ENCODE data around the gene ATP10A.

The ATP10A gene

DNA sequence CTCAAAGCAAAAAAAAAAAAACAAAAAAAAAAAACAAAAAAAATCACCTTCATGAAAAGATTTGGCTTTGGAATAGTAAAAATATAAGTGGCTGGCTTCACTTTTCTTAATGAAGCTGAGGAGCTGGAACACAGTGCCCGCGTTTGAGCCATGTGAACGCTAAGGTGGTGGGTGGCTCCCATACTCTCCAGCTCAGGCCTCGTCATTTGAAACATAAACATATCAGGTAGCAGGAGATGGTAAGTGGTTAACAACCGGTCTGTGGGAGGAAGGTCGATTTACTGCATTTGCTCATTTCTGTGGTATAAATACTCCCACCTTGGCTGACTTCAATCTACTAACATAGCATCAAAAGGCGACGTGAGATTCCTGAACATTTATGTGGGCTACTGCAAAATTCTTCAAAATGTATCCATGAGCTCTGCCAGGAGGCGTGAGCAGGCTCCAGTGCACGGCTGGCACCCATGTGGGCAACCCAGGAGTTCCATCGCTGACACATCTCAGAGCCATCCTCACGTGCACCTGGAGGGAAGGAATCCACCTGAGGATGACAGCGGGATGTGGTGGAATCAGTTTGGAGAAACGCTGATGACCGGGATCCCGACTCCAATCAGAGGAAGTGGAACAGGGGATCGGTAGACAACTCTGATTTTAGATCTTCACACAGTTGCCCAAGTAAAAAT, 157.6 kb downstream of the ATP10A start:
- no peak for DNase-seq (ENCODE audit: low read depth, low spot score)

DNA sequence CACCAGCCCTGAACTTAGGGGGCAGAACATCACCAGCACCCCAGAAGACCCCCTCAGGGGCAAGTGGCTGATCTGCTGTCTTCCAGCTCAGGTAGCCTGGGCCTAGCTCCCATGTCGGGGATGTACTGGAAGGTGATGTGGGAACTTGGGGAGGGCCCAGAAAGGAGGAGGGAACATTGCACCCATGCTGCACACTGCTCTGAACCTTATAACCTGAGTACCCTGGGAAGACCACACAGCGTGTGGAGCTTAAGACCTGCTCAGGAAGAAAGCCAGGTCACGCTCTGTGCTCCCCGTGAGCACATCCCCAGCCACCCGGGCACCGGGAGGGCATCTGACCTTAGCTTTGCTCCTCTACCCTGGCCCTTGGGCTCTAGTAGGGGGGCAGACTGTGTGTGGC, 159.4 kb downstream of the ATP10A start:
- DNase-seq (ENCODE audit: low read depth, low spot score): no peak

- DNase-seq (ENCODE audit: low read depth, low spot score): no peak
These were observed 161.2 kb downstream of the ATP10A start for GRCh38 chr15:25701721-25702465.

- DNase-seq (ENCODE audit: low read depth, low spot score): no peak
These were observed 162.2 kb downstream of the ATP10A start for GRCh38 chr15:25700916-25701315.

- DNase-seq (ENCODE audit: low read depth, low spot score): no peak
These were observed 165.5 kb downstream of the ATP10A start for GRCh38 chr15:25697586-25697985.

DNA sequence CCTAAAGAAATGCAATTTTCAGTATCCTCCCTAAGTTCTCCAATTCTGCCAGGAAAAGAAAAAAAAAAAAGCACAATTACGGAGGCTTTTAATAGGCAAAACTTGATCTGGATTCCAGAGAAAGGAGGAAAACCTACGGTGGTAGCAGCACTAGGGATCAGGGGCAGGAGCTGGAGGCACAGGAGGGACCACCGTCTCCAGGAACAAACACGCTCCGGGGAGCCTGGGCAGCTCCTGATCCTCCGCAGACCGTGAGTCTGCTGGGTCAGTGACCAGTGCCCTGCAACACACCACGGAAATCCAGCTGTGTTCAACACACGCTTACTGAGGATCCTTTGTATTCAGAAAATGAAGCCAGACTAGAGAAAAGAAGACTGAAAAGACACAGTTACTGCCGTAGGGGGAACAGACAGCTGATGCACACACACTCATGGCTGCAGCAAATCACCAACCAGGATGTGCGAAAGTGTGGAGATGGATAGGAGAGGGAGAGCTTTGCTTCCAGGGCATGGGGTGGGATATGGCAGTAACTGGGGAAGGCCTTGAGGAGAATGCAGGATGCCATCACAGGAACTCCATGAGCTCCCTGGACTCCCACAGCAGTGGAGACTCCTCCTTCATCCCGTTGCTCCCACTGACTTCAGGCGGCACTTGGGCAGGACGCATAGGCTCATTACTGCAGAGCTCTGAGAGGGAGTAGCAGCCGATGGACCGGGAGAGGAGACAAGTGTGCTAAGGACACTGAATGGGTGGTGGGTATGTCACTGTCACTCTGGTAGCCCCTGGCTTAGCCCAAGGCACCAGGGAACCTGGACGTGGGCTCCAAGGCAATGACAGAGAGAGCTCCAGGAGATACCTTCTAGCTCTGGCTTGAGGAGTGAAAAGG, 167.0 kb downstream of the ATP10A start:
- no peak for DNase-seq (ENCODE audit: low read depth, low spot score)

DNA sequence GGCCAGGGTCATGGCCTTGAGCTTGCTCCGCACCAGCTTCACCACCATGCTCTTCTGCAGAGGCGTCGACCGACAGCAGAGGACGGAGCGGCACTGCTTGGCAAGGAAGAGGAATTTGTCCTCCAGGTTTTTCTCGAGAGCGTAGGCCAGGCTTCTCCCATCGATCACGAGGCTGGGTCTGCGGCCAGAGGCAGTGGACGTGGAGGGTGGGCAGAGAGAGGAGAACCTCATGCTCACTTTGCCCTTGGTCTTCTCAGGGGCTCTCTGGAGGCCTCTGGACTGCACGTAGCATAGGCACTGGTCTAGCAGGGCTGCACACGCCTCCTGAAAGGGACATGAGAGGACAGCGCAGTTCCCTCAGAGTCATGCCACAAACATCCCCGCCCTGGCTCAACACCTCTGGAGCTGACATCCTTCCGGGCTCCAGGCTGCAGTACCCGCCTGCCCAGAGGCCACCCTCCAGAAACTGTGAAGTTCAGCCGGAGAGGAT, 168.3 kb downstream of the ATP10A start:
- no peak for DNase-seq (ENCODE audit: low read depth, low spot score)

- no peak for DNase-seq (ENCODE audit: low read depth, low spot score)
These were observed 168.9 kb downstream of the ATP10A start for GRCh38 chr15:25694239-25694584.

GRCh38 chr15:25693321-25694238, 169.5 kb downstream of the ATP10A start:
- DNase-seq (ENCODE audit: low read depth, low spot score): no peak

- no peak for DNase-seq (ENCODE audit: low read depth, low spot score)
These were observed 171.3 kb downstream of the ATP10A start for GRCh38 chr15:25691544-25692430.

DNA sequence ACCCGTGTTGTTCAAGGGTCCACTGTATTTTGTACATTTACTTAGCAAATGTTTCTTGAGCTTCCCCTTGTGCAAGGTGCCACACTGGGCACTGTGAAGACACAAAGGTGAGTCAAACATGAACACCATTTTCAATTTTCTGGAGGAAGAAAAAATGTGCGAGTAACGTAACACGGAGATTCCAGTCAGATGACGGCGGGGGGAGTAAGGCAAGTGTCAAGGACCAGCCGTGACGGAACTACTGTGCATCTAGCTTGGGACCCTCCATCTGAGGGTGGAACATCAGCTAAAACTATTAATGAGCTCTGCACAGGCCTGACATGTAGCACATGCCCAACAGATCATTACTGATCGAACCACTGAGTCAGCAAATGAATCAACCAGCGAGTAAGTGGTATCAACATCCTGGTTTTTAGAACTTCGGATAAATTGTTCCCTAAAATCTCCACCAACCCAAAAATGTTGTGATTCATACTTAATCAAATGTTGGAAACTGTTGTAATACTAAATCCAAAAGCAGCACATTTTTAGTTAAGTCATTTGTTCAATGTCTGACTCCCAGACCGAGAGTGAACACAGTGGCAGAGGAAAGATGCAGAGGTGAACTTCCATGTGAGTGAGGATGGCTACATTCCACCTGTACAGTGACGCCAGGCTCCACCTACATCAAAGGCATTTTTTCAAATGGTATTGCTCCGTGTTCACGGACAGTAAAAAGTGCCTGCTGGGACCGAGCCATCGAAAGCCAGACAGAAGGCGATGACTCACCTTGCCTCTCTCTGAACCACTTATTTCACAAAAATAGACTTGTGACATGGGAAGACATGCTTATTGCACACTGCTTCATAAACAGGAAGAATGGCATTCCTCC, 172.2 kb downstream of the ATP10A start:
- no peak for DNase-seq (ENCODE audit: low read depth, low spot score)

GRCh38 chr15:25689592-25689991, 173.5 kb downstream of the ATP10A start:
- no peak for DNase-seq (ENCODE audit: low read depth, low spot score)

DNA sequence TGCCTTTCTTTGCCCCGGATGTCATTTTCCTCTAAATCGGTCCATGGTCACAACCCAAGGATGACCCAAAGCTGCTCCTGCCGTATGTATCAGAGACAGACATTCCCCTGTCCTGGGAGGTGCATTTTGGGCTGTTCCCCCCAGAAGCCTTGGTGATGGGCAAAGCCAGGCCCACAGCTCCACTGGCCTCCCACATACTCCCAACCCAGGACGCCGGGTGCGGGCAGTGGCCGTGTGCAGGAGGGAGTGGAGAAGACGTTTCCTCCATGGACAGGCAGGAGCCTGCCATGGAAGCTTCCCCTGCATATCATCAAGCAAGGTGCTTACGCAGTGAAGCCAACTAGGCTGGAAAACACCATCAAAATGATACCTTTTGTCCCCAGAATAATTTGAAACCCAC, 175.0 kb downstream of the ATP10A start:
- DNase-seq (ENCODE audit: low read depth, low spot score): no peak

DNA sequence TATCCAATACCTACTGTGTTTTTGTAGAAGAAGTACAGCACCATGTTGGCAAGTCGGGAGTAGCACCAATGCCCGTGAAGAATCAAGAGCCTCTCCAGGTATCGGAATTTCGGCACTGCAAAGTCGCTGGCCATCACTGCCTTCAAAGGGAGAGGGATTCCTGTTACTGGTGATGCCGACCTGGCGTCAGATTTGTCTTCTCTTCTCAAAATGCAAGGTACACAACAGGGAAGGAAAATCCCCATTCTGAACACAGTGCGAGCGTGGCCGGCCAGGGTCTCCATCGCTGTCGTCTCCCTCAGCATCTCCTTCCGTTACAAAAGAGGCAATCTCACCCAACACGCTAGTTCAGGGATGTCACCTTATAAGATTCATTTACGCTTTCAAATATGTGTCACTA, 175.4 kb downstream of the ATP10A start:
- DNase-seq (ENCODE audit: low read depth, low spot score): no peak

- DNase-seq (ENCODE audit: low read depth, low spot score): no peak
These were observed 175.9 kb downstream of the ATP10A start for GRCh38 chr15:25687276-25687675.

- no peak for DNase-seq (ENCODE audit: low read depth, low spot score)
These were observed 176.3 kb downstream of the ATP10A start for GRCh38 chr15:25686780-25687179.

DNA sequence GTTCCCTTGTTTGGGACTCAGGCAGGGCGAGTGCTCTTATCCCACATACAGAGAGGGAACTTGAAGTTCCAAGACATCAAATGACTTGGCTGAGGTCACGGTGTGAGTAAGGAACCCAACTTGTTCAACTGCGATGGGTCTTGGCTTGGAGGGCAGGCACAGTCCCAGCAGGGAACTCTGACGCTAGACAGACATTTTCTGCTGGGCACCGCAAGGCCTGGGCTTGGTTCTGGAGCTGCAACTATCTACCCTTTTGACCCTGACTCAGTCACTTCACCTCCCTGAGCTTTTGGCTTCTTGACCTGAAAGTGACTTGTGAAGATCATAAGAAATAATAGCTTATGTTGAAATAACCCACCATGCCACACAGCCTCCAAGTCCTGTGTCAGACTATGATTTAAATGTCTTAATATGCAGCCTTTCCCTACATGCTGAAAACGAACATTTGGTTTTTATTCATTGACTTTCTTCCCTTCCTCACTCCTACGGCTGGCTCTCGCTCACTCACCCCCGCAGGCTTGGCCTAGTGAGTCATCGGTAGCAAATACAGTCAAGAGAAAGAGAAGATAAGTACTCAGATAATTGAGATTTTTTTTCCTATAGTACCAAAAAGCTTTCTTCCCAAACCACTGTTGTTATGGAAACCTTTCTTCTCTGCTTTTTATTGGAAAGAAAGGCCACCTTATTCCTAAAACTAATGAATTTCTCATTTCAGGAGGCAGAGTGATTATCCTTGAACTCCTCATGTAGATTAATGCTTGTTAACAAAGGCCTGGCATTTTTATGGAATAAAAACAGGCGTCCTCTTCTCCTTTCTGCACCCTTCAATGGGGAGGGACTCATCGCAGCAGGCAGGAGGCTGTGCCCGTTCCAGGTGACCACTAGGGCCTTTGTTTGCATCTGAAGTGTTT, 178.4 kb downstream of the ATP10A start:
- DNase-seq (ENCODE audit: low read depth, low spot score): no peak

DNA sequence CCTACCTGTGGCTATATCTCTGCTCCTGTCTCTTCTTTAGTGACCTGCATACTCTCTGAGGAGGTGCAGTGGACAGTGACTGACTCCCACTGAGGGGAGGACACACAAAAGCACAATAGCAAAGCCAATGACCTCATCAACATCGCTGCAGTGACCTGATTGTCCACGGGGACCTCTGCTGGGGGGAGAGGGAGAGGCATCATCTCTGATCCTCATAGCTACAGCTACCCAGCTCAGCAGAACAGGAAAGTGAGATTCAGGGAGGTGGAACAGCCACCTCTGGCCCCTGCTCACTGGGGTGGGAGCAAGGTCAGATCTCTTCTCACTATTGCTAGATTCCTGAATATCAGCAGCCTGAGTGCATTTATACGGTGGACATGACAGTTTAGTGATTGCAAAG, 179.2 kb downstream of the ATP10A start:
- DNase-seq (ENCODE audit: low read depth, low spot score): no peak

Measured in activated naive CD8-positive, alpha-beta T cell treated with anti-CD3 and anti-CD28 coated beads, Interleukin-2, amount 50 U/mL, for 16 hours (primary cell).